ENCODE measurements around the gene CDK5R1.
"Not testable (repeated sequence)": the region's sequence is repeated elsewhere in the genome, so short reads cannot be mapped to it uniquely, and the experiment has no call there.

The CDK5R1 gene

DNA sequence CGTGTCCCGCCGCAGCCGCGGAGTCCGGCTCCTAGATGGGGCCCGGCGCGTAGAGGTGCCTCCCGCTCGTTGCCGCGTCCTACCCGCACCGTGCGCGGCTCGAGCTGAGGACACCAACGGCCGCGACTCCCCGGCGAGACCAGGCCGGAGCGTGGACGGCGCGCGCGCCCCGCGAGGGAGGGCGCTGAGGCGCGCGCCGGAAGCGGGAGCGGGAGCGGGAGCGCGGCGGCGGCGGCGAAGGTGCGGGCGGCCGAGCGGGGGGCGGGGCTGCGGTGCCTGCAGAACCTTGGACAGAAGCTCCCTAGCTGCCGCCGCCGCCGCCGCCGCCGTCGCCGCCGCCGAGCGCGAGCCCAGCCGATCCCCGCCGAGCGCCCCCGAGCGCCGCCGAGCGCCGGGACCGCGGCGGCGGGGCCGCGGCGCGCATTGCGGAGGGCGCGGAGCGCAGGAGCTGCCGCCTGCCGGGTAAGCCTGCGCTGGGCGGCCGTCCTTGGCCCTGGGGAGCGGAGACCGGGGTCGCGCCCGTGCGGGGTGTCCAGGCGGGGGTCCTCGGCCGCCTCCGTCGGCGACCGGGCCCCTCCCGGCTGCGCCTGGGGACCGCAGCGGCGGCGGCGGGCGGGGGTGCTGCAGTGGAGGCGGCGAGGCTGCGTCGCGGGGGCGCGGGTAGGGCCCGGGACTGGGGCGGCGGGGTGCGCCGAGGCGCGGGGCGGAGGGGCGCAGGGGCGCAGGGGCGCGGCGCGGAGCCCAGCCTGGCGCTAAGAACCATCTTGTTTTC lies at the start of gene CDK5R1:
Gene CDK5R1, plus strand, starts transcription at position 293 of the 772 bp plus-strand sequence. CDS start 628 bp downstream, outside the sequence.
- peak; percentile 79 for DNase-seq

GRCh38 chr17:32440722-32441121 lies 46.1 kb upstream of the CDK5R1 start:
- DNase-seq, result no peak

GRCh38 chr17:32441886-32442285 lies 44.9 kb upstream of the CDK5R1 start:
- DNase-seq, result no peak

GRCh38 chr17:32443827-32444300 lies 42.9 kb upstream of the CDK5R1 start:
- no peak for DNase-seq

DNA sequence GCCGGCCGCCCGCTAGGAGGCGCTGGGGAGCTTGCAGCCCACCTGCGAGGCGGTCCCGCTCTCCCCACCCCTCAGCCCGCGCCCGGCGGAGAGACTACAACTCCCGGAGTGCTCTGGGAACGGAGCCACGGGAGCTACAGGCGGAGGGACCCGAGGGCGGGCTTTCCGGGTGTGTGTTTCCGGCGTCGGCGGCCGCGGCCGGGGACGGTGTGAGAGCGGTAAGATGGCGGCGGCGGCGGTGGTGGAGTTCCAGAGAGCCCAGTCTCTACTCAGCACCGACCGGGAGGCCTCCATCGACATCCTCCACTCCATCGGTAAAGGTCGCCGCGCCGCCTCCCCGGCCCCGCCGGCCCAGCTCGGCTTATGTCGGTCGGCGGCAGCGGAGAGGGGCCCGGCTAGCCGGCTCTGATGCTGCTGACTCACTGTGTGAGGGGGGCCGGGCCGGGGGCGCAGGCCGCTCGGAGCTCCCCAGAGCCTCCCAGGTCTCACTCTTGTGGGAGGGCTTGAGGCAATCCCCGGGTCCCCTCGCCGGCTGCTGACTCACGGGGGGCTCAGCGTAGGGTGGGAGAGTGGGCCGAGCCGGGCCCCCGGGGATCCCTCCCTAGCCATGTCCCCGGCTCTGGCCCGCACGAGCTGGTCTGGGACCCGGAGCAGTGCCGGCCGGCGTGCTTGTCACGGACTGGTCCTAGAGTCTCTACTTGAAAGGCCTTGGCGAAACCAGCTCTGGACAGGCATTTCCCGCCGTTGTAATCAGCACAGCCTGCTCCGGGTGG lies 42.3 kb upstream of the CDK5R1 start, which contains the start of gene PSMD11:
Gene PSMD11, plus strand, starts transcription at position 210 of the 773 bp plus-strand sequence. Its CDS starts 14 bp downstream, at position 224.
- peak; percentile 100 for DNase-seq

DNA sequence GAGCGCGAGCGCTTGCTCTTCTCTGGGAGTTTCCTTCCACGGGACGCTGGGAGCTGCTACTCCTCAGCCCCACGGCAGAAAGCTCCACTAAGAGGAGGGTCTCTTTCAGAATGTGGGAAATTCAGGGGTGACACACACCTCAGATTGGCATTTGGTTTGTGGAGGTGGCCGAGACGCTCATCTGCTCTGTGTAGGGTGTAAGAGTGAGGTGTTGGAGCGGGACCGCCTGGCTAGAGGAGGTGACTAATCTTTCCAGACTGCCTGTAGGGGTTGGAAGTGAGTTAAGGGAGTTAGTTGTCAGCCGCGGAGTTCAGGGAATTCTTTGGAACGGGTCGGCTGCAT lies 41.7 kb upstream of the CDK5R1 start:
- peak; percentile 32 for DNase-seq

DNA sequence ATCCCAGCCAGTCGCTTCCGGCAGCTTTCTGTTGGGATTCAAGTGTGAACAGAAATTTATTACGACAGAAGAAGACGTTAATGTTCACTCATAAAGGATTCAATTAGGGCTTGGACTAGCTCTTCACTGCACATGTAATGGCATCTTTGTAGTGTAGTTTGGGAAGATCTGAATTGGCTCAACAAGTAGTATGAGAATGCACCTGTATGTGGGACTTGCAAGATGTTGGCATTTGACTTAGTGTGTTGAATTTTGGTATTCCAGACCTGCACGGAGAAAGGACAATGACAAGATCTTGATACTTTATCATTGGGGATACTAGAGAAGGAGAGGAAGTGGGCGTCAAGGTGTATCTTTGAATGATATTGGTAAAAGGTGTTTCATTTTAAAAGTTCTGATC lies 41.3 kb upstream of the CDK5R1 start:
- no peak for DNase-seq

DNA sequence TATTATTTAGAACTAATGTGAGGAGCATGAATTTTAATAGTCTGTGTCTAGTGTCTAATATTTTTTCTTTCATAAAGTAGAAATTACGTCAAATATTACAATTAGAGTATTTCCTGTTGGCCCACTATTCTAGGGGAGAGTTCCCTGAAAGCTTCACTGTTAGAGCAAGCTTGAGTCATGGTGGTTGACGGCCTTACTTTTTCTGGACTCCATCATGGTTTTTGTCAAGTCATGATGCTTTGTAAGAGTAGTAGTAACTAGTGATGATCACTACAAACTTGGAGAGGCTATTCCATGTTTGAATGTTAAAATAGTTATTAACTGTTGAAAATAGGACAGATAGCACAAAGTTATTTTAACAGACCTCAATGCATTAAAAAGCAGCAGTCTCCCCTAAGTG lies 40.8 kb upstream of the CDK5R1 start:
- DNase-seq, result no peak

- no peak for DNase-seq
Measured at GRCh38 chr17:32446949-32447348, 39.8 kb upstream of the CDK5R1 start.

- DNase-seq, result no peak
Measured at GRCh38 chr17:32449963-32450362, 36.8 kb upstream of the CDK5R1 start.

GRCh38 chr17:32450379-32450778 lies 36.4 kb upstream of the CDK5R1 start:
- not testable (repeated sequence) for DNase-seq

- DNase-seq, result no peak
Measured at GRCh38 chr17:32451879-32452278, 34.9 kb upstream of the CDK5R1 start.

DNA sequence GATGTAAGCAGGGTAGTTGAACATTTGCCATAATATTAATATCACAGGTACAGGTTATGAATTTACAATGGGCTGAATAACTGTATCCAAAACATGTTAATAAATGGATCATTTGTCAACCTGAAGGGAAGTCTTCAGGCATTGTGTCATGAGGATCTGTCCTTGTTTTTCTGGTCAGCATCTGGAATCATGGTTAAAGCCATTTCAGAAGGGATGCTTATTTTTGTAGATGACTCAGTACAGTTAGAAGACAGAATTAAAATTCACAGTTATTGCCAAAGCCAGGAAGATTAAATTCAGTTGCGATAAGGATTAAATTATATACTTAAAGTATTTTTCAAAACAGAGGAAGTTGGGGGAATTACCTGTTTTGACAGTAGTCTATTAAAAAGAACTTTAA lies 34.5 kb upstream of the CDK5R1 start:
- DNase-seq, result no peak

DNA sequence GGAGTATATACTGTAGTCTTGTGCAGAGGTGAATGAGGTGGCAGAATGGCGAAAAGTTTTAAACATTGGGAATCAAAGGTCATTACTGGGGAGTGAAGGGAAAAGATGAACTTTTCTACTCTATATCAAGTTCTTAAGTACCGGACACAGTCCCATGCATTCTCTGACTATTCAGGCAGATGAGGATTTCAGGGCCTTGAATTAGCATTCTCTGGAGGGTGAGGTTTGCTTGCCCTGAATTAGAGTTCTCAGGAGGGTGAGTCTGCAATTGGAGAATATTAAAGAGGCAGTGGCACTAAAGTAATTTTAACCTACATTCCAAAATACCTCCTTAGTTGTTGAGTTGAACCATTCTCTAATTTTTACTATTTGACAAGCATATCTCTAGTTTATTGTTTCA lies 33.4 kb upstream of the CDK5R1 start:
- no peak for DNase-seq

DNA sequence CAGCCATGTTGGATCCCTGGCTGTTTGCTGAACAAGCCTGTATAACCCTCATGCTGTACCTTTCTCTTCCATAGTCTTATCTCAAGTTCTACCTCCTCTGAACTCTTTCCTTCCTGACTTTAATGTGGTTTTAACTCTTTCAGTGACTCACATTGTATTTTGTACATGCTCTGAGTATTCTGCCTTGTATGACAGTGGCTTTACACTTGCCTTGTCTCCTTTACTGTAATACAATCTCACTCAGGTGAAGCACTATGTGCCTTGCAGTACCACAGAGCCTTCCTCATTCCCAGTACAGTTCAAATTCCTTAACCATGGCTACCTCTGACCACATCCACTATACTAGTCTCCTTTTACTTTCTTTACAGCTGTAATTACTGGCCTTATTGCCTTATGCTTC lies 28.4 kb upstream of the CDK5R1 start:
- DNase-seq, result no peak

GRCh38 chr17:32460054-32460453 lies 26.7 kb upstream of the CDK5R1 start:
- no peak for DNase-seq

- DNase-seq, result no peak
Measured at GRCh38 chr17:32461498-32461852, 25.3 kb upstream of the CDK5R1 start.

GRCh38 chr17:32461853-32462617 lies 24.8 kb upstream of the CDK5R1 start:
- DNase-seq, result peak; percentile 70

DNA sequence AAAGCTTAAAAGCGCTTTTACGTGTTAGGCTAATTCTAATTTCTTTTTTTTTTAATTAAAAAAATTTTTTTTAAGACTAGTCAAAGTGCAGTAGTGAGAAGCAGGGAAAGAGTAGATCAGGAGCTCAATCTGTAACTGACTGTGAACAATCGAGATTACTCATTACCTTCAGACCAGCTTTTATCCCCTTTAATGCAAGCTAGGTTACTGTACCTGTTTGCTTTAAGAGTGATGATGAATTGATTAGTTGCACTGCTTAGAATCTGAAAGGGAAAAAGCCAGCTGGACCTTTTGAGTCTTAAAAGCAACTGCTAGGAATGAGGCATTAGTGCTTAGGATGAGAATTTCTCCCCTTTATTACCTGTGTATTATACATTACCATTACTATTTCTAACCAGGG lies 23.5 kb upstream of the CDK5R1 start:
- no peak for DNase-seq

DNA sequence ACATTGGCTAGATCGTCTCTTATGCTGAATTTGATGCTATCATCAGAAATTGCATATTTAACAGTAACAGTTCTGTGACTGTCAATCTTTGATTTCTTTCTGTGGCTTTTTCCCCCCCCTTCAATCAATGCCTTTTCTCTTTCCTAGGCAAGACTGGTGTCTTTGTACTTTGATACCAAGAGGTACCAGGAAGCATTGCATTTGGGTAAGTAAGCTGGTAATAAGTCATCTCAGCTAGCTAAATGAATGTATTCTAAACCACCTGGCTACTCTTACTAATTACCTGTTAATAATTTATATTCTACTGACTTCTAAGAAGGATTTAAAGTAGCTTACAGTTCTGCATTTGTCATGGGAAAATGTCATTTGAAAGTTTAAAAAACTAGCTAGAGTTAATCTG lies 22.4 kb upstream of the CDK5R1 start:
- DNase-seq, result no peak

DNA sequence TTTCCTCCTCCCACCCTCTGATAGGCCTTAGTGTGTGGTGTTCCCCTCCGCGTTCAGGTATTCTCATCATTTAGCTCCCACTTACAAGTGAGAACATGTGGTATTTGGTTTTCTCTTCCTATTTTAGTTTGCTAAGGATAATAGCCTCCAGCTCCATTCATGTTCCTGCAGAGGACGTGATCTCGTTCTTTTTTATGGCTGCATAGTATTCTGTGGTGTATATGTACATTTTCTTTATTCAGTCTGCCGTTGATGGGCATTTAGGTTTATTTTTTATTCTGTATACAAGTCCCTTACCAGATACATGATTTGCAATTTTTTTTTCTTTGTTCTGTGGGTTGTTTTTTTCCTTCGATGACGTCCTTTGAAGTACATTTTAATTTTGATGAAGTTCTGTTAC lies 18.8 kb upstream of the CDK5R1 start:
- no peak for DNase-seq

DNA sequence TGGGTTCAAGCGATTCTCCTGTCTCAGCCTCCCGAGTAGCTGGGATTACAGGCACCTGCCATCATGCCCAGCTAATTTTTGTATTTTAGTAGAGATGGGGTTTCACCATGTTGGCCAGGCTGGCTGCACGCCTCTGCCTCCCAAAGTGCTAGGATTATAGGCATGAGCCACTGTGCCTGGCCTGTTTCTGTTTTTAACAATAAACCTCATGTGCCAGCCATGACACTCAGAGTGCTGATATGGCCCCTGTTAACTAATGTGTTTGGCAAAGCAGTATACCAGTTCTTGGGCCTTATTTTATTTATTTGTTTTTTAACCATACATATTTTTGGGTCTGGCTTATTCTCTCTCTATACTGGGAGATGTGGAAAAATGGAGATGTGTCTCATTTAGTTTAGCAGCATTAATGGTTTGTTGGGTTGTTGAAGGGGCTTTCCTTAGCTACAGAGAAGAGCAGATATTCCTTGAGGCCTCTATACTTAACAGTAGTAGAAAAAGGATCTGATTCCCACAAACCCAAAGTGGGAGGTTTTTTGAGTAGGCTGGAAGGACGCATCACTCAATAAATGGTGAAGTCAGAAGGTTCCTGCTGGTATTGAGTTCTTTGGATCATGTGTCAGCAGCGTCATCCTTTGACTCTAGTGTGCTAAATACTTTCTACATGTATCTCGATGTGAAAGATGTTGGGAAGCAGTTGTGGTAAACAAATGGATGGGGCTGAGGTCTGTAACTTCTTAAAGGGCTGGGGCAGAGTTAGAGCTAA lies 16.2 kb upstream of the CDK5R1 start:
- DNase-seq, result no peak

DNA sequence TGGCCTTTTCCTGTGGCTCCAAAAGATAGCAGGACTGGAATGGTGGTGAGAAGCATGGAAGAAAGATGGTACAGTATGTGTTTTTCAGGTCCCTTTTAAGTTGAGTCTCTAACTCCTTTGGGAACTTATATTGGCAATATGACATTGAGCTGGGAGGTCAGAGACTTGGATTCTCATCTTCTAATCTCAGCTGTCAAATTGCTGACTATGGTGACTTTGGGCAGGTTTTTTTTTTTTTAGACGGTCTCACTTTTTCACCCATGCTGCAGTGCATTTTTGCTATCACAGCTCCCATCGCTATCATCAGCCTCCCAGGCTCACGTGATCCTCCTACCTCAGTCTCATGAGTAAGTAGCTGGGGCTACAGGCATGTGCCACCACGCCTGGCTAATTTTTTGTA lies 15.1 kb upstream of the CDK5R1 start:
- DNase-seq, result no peak
